HG02588 (cell line): Measurements from ENCODE around the gene CNP.

ENCODE experiments used
- ATAC-seq: cut with Tn5 transposase; IDR thresholded peaks from one replicate; pipeline ENCODE4 v1.9.1; 2021; ENCODE audit warnings: mild to moderate bottlenecking, moderate library complexity; ENCODE audit not compliant: unreplicated experiment

The CNP gene

GRCh38 chr17:41941168-41941567 lies 25.4 kb upstream of the CNP start:
- ATAC-seq, result no peak

DNA sequence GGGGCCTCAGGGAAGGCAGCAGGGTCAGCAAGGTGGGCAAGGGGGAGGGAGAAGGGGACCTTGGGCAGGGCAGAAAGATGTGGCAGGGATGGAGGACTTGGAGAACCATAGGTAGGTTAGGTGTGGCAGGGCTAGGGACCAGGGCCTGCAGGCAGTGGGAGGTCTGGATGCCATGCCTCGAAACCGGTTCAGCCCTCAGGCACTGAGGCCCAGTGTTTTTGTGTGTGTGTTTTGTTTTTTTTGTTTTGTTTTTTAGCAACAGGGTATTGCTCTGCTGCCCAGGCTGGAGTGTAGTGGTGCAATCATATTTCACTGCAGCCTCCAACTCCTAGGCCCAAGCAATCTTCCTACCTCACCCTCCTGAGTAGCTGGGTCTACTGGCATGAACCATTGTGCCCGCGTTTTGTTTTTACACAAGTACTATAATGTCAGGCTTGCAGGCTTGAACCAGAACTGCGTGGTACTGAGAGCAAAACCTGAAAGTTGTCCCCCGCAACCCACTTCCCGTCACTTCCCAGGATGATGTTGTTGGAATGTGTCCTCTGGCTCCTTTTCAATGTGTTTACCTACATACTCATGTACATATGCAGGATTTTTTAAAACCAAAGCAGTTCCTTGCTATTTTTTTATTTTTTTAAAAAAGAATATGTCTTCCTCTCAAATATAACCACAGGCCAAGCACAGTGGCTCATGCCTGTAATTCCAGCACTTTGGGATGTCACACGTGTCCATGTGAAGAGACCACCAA lies 23.8 kb upstream of the CNP start:
- ATAC-seq, result no peak

GRCh38 chr17:41943492-41943891 lies 23.1 kb upstream of the CNP start:
- ATAC-seq, result no peak

DNA sequence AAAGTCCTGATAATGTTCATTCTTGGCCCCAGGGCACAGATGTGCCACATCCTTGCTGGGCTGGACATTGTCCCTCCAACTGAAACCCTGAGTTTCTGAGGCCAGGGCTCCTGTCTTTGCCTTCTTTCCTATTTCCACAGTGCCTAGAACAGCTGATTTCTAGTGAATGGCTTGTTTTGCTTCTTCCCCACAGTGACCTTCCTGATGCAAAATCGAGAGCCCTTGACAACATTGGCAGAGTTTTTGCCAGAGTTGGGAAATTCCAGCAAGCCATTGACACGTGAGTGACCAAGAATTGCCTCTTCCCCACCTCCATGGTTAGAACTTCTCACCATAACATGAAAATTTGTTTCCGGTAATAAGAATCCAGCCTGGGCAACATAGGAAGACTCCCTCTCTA lies 21.7 kb upstream of the CNP start:
- no peak for ATAC-seq

DNA sequence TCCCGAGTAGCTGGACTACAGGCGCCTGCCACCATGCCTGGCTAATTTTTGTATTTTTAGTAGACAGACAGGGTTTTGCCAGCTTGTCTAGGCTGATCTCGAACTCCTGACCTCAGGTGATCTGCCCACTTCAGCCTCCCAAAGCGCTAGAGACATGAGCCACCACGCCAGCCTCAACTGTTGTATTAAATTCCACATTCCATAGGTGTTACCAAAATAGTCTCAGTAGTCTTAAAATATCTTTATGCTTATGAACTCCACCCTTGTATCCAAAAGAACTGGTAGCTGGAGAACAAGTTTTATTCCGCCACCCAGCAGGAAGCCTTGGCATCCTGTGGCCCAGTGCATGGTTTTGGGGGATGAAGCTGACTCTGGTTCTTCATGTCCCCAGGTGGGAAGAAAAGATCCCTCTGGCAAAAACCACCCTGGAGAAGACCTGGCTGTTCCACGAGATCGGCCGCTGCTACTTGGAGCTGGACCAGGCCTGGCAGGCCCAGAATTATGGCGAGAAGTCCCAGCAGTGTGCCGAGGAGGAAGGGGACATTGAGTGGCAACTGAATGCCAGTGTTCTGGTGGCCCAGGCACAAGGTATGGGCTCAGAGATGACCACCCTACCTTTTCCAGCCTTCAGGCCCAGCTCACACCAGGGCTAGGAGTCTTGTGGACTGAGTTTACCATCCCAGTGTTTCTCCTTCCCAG lies 17.7 kb upstream of the CNP start:
- ATAC-seq, result no peak

GRCh38 chr17:41956522-41956921 lies 10.1 kb upstream of the CNP start:
- no peak for ATAC-seq

GRCh38 chr17:41957031-41957868 lies 9.3 kb upstream of the CNP start:
- no peak for ATAC-seq

GRCh38 chr17:41957869-41958439 lies 8.6 kb upstream of the CNP start:
- no peak for ATAC-seq

DNA sequence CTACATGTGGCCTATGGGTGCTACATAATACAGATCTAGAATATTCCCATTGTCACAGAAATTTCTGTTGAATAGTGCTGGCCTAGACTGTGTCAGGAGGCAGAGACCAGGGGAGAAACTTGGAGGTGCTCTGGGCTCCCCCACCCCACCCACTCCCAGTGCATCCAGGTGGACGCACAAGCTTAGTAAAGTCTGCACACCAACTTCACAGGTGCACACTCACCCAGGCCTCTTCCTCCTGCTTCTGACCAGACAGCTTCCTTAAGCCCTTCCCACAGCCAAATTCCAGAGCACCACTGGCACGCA lies 7.6 kb upstream of the CNP start:
- ATAC-seq, result no peak

DNA sequence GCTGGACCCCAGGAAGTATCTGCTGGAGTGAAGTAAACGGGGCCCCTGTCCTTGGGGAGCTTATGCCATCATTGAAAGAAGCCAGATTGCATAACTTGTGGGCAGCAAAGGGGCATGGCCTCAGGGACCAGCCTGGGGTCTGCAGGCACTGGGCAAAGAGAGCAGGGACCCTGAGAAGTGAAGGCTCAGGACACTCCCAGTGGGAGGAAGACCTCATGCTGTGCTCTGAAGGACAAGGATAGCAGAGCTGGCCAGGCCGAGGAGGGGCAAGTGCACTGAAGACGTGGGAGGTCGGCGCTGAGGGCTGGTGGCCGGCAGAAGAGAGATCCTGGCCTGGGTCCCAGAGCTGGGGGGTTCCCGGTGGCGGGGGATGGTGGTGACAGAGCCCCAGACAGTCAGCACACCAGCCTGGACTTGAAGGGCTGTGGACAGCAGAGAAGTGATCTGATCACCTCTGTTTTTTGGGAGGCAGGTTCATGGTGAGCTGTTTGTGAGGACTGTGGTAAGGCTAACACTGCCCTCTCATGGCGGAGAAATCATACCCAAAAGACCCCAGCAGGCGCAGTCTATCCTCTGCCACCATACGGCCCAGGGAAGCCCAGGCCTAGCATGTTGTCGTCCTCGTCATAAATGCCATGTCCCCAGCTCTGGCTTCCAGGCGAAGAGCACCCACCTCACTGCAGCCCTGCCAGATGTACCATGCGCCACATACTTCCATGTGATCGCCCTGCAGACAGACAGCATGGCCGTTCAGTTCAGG lies 7.1 kb upstream of the CNP start:
- no peak for ATAC-seq

- ATAC-seq, result no peak
Observed at GRCh38 chr17:41962111-41962510, 4.5 kb upstream of the CNP start.

GRCh38 chr17:41962768-41963434 lies 3.7 kb upstream of the CNP start:
- no peak for ATAC-seq

DNA sequence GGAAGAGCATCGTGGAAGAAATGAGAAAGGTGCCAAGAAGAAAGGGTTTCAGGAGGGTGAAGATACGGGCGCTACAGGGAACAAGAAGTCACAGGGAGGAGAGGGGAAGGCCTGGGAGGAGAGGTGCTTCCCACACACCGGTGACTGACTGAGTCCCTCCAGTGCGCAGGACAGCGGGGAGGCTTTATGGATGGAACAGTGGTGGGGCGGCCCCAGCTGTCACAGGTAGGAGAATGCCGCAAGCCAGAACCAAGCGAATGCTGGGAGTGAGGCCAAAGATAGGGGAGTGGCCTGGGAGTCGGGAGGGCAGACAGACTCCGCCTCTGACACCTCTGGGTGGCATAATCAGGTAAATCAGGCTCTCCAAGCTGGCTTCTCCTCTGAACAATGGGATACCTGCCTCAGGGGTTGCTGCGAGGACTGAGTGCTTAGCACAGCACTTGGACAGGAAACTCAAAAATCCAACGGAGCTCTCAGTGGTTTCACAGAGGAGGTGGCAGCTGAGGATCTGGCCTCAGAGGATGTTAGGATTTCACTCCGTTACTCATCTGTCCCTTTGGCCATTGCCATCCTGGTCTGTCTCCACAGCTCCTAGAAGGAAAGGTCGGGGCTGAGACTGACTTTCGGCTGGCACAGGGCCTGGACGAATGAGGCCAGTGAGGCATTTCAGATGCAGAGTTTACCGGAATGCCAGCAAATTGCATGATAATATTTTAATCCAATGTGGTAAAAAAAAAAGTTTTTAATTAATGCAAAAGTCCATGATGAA lies 717 bp upstream of the CNP start:
- peak; percentile 32 for ATAC-seq

GRCh38 chr17:41967141-41967920 lies 736 bp downstream of the CNP start:
- no peak for ATAC-seq

DNA sequence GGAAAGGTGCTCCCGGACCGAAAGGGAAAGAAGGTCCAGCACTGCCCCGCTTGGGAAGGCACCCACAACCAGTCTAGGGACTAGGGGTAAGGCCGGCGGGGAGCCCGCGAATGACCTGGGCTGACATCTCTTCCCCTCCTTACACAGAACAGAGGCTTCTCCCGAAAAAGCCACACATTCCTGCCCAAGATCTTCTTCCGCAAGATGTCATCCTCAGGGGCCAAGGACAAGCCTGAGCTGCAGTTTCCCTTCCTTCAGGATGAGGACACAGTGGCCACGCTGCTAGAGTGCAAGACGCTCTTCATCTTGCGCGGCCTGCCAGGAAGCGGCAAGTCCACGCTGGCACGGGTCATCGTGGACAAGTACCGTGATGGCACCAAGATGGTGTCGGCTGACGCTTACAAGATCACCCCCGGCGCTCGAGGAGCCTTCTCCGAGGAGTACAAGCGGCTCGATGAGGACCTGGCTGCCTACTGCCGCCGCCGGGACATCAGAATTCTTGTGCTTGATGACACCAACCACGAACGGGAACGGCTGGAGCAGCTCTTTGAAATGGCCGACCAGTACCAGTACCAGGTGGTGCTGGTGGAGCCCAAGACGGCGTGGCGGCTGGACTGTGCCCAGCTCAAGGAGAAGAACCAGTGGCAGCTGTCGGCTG lies 1.5 kb downstream of the CNP start:
- no peak for ATAC-seq

GRCh38 chr17:41968676-41969075 lies 2.1 kb downstream of the CNP start:
- ATAC-seq, result no peak

- no peak for ATAC-seq
Observed at GRCh38 chr17:41970901-41971331, 4.3 kb downstream of the CNP start.
